Measurements from ENCODE around the gene SLC39A12. TPM values are rescaled to one million over a fixed set of nuclear protein-coding genes. Genes with fewer than 3 reads are reported as not detected.
"Not testable (repeated sequence)": the region's sequence is repeated elsewhere in the genome, so short reads cannot be mapped to it uniquely, and the experiment has no call there.

SLC39A12 gene
- polyA plus RNA-seq, 2 of the 4 experiments (the other 2 are of a cell fraction) = not detected

DNA sequence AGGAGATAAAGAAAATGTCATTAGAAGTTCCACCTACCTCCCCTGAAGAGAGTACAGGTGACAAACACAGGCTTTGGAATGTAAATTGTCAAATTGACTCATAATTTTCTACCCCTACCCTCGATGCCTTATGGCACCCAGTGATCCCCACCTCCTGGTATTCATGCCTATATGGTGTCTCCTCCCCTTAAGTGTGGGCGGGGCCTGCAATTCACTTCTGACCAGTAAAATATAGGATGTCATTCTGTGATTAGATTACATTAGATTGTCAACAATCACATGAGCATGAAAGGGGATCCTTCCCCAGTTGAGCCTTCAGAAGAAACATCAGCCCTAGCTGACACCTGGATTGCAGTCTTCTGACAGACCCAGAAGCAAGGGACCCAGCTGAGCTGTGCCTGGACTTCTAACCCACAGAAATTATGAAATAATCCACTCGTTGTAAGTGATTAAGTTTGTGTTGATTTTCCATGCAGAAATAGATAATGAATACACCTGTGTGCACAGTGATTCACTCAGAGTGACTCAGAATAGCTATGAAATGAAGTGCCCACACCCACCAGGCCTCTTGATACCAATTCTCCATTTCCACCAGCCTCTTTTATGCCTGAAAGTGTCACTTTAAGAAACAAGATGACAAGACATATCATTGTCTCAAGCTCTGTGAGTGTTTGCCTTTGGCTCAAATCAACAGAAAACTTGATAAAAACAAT lies 8.5 kb upstream of the SLC39A12 start:
- Histone ChIP-seq H3K4me1 (no peaks in the 10 kb centered on the region), H3K27ac (no peak overlapping the region), H3K9me3 (no peaks in the 10 kb centered on the region; the same call in 2 of the 3 replicates), H3K4me2 (no peak overlapping the region), H3K4me3 (no peak overlapping the region)
- DNase-seq (ENCODE audit: low read depth in 1 of 2, low spot score in 1 of 2) (no peak), ATAC-seq (no peak), FAIRE-seq (no peak)
- TF ChIP-seq TP53 (CRISPR knock-in tag; IDR thresholded peaks at IDR 0.05) (no peak), JUNB (IDR thresholded peaks at IDR 0.05) (no peak), RFX5 (IDR thresholded peaks at IDR 0.05) (no peak), ZSCAN20 (CRISPR knock-in tag; IDR thresholded peaks at IDR 0.05) (no peak), ZFP36 (IDR thresholded peaks at IDR 0.05; ENCODE audit: borderline replicate concordance, partially characterized antibody) (no peak), CEBPB (IDR thresholded peaks at IDR 0.05) (no peak), HEYL (CRISPR knock-in tag; IDR thresholded peaks at IDR 0.05) (no peak)
- CTCF ChIA-PET = interaction anchor here (0.6 kb wide), 1 partner anchor 570 kb away, joined by 3 read pairs; no protein-coding TSS in a partner anchor
- 1% methylated on average over 3 of the region's 3 CpGs for WGBS (ENCODE audit: missing lambda C conversion rate)
- POLR2A ChIA-PET = no interaction called here

DNA sequence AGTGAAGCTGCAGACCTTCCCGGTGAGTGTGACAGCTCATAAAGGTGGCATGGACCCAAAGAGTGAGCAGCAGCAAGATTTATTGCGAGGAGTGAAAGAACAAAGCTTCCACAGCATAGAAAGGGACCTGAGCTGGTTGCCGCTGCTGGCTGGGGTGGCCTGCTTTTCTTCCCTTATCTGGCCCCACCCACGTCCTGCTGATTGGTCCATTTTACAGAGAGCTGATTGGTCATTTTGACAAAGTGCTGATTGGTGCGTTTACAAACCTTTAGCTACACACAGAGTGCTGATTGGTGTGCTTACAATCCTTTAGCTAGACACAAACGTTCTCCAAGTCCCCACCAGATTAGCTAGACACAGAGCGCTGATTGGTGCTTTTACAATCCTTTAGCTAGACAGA lies 1.4 kb upstream of the SLC39A12 start:
- H3K9me3 ChIP-seq; ATAC-seq; POLR2A ChIA-PET; H3K27ac ChIP-seq; H3K4me3 ChIP-seq; H3K4me2 ChIP-seq; FAIRE-seq; DNase-seq (ENCODE audit: low read depth in 1 of 2, low spot score in 1 of 2); CTCF ChIA-PET; H3K4me1 ChIP-seq: not testable (repeated sequence)
- peak; percentile 15 for TF ChIP-seq MAFK (IDR thresholded peaks at IDR 0.05; ENCODE audit: partially characterized antibody)
- WGBS (ENCODE audit: missing lambda C conversion rate) = 46% methylated on average over 7 of the region's 7 CpGs

DNA sequence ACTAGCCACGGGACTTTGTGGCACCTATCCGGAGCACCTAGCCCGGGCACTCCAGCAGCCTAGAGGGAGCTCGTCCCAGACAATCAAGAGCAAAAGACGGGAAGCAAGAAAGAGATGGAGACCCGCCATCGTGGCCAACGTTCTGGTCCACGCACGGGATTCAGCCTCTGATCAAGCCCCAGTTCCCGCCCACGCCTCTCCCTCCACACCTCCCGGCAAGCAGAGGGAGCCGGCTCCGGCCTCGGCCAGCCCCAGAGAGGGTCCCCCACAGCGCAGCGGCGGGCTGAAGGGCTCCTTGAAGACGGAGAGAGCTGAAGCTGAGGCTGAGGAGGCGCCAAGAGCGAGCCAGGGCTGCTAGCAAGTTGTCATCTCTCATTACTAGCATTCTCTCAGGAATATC lies 992 bp upstream of the SLC39A12 start:
- no peak for ATAC-seq
- WGBS (ENCODE audit: missing lambda C conversion rate) = 58% methylated on average over 16 of the region's 22 CpGs

DNA sequence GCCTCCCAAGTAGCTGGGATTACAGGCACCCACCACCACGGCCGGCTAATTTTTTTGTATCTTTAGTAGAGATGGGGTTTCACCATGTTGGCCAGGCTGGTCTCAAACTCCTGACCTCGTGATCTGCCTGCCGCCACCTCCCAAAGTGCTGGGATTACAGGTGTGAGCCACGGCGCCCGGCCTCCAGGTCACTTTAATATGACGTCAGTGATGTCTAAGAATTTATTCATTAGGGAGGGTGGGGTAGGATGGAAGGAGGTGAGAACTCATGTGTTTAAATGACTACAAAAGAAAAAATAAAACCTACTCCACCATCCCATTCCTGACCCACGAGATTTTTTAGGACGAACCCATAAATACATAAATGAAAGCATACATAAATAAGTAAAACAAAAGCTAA lies 2.7 kb downstream of the SLC39A12 start:
- CTCF ChIA-PET; H3K4me3 ChIP-seq; H3K9me3 ChIP-seq; H3K27ac ChIP-seq; ATAC-seq; H3K4me1 ChIP-seq; POLR2A ChIA-PET; H3K4me2 ChIP-seq; DNase-seq (ENCODE audit: low read depth in 1 of 2, low spot score in 1 of 2); FAIRE-seq: not testable (repeated sequence)
- WGBS (ENCODE audit: missing lambda C conversion rate) = 46% methylated on average over 10 of the region's 10 CpGs

More for the DNA sequence above, 992 bp upstream of the SLC39A12 start:
- FAIRE-seq (no peak), DNase-seq (ENCODE audit: low read depth in 1 of 2, low spot score in 1 of 2) (no peak)
- TF ChIP-seq ZNF302 (CRISPR knock-in tag; IDR thresholded peaks at IDR 0.05) (no peak), NFE2L2 (conservative IDR thresholded peaks at IDR 0.05; ENCODE audit: low read length) (no peak), GATA3 (IDR thresholded peaks at IDR 0.05; ENCODE audit: borderline replicate concordance) (no peak), POLR2A (IDR thresholded peaks at IDR 0.05; ENCODE audit: low read length) (no peak), BHLHE40 (IDR thresholded peaks at IDR 0.05; ENCODE audit: low read depth, low read length) (no peak), RARB (CRISPR knock-in tag; IDR thresholded peaks at IDR 0.05) (no peak), JUN (IDR thresholded peaks at IDR 0.05) (no peak), HOXB5 (CRISPR knock-in tag; IDR thresholded peaks at IDR 0.05) (no peak), CHD4 (IDR thresholded peaks at IDR 0.05; ENCODE audit: borderline replicate concordance) (no peak), EHMT2 (IDR thresholded peaks at IDR 0.05; ENCODE audit: low read depth) (no peak), RCOR1 (IDR thresholded peaks at IDR 0.05; ENCODE audit: low read depth, low read length) (no peak), KDM5A (IDR thresholded peaks at IDR 0.05) (no peak), SMC3 (IDR thresholded peaks at IDR 0.05) (no peak), TFCP2L1 (CRISPR knock-in tag; IDR thresholded peaks at IDR 0.05) (no peak), HOXA7 (CRISPR knock-in tag; IDR thresholded peaks at IDR 0.05) (no peak), TP53 (CRISPR knock-in tag; IDR thresholded peaks at IDR 0.05) (no peak), MAFK (IDR thresholded peaks at IDR 0.05; ENCODE audit: partially characterized antibody) (no peak)
- TF ChIP-seq, protein P1, sequence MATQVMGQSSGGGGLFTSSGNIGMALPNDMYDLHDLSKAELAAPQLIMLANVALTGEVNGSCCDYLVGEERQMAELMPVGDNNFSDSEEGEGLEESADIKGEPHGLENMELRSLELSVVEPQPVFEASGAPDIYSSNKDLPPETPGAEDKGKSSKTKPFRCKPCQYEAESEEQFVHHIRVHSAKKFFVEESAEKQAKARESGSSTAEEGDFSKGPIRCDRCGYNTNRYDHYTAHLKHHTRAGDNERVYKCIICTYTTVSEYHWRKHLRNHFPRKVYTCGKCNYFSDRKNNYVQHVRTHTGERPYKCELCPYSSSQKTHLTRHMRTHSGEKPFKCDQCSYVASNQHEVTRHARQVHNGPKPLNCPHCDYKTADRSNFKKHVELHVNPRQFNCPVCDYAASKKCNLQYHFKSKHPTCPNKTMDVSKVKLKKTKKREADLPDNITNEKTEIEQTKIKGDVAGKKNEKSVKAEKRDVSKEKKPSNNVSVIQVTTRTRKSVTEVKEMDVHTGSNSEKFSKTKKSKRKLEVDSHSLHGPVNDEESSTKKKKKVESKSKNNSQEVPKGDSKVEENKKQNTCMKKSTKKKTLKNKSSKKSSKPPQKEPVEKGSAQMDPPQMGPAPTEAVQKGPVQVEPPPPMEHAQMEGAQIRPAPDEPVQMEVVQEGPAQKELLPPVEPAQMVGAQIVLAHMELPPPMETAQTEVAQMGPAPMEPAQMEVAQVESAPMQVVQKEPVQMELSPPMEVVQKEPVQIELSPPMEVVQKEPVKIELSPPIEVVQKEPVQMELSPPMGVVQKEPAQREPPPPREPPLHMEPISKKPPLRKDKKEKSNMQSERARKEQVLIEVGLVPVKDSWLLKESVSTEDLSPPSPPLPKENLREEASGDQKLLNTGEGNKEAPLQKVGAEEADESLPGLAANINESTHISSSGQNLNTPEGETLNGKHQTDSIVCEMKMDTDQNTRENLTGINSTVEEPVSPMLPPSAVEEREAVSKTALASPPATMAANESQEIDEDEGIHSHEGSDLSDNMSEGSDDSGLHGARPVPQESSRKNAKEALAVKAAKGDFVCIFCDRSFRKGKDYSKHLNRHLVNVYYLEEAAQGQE (IDR thresholded peaks at IDR 0.05) = no peak
- TF ChIP-seq, protein P2, sequence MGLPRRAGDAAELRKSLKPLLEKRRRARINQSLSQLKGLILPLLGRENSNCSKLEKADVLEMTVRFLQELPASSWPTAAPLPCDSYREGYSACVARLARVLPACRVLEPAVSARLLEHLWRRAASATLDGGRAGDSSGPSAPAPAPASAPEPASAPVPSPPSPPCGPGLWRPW (IDR thresholded peaks at IDR 0.05) = no peak
- TF ChIP-seq, protein P3, sequence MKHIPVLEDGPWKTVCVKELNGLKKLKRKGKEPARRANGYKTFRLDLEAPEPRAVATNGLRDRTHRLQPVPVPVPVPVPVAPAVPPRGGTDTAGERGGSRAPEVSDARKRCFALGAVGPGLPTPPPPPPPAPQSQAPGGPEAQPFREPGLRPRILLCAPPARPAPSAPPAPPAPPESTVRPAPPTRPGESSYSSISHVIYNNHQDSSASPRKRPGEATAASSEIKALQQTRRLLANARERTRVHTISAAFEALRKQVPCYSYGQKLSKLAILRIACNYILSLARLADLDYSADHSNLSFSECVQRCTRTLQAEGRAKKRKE (CRISPR knock-in tag; IDR thresholded peaks at IDR 0.05; ENCODE audit: low read depth) = no peak
- Histone ChIP-seq H3K4me2 (no peak overlapping the region), H3K27ac (no peak overlapping the region), H3K9me3 (0 out of 3 replicates have a peak, but pooled peaks cover 3% of the 10 kb centered on the region), H3K4me3 (no peak overlapping the region), H3K4me1 (no peaks in the 10 kb centered on the region)
- ChIA-PET CTCF (no interaction called here), POLR2A (no interaction called here)

Data from A549 (cell line).